ENCODE measurements around the gene MAPK8.

MAPK8 gene

GRCh38 chr10:48306265-48306869 lies at the start of gene MAPK8:
MAPK8 (plus strand) TSS chr10:48306677; CDS start chr10:48401661, 94,984 bp downstream.
- no peak for TF ChIP-seq YY1 (IDR thresholded peaks at IDR 0.05; ENCODE audit: low read depth)
- peak; percentile 43; the same call in 1 of the 2 replicates for TF ChIP-seq CREB1 (IDR thresholded peaks at IDR 0.05; ENCODE audit: low read depth)
- peak; percentile 98 for TF ChIP-seq MAX (IDR thresholded peaks at IDR 0.05)
- peak; percentile 58; the same call in 1 of the 2 replicates for TF ChIP-seq EGR1 (IDR thresholded peaks at IDR 0.05)
- TF ChIP-seq USF1 (IDR thresholded peaks at IDR 0.05): peak; percentile 90
- TF ChIP-seq RAD21 (IDR thresholded peaks at IDR 0.05; ENCODE audit: low read depth): no peak
- TF ChIP-seq TEAD4 (IDR thresholded peaks at IDR 0.05): no peak
- 0 out of 2 replicates have a peak, but pooled peaks have one; percentile 24 for TF ChIP-seq EP300 (IDR thresholded peaks at IDR 0.05; ENCODE audit: borderline replicate concordance)

GRCh38 chr10:48257407-48257961 lies 49.0 kb upstream of the MAPK8 start:
- TF ChIP-seq RAD21 (IDR thresholded peaks at IDR 0.05; ENCODE audit: low read depth): no peak
- TF ChIP-seq CEBPB (IDR thresholded peaks at IDR 0.05): no peak
- TF ChIP-seq FOXM1 (IDR thresholded peaks at IDR 0.05; ENCODE audit: borderline replicate concordance, low read depth): no peak
- TF ChIP-seq EGR1 (IDR thresholded peaks at IDR 0.05): no peak
- no peak for TF ChIP-seq MAX (IDR thresholded peaks at IDR 0.05)
- TF ChIP-seq ZBTB7A (IDR thresholded peaks at IDR 0.05; ENCODE audit: low read depth): no peak
- TF ChIP-seq CREB1 (IDR thresholded peaks at IDR 0.05; ENCODE audit: low read depth): no peak
- no peak for TF ChIP-seq USF1 (IDR thresholded peaks at IDR 0.05)
- no peak for TF ChIP-seq EP300 (IDR thresholded peaks at IDR 0.05; ENCODE audit: borderline replicate concordance)

GRCh38 chr10:48258105-48258504 lies 48.4 kb upstream of the MAPK8 start:
- TF ChIP-seq MAX (IDR thresholded peaks at IDR 0.05) (no peak), TAF1 (IDR thresholded peaks at IDR 0.05; ENCODE audit: low read depth) (no peak)

GRCh38 chr10:48266528-48266927 lies 39.9 kb upstream of the MAPK8 start:
- TF ChIP-seq FOXM1 (IDR thresholded peaks at IDR 0.05; ENCODE audit: borderline replicate concordance, low read depth): no peak
- TF ChIP-seq CREB1 (IDR thresholded peaks at IDR 0.05; ENCODE audit: low read depth): no peak
- no peak for TF ChIP-seq RAD21 (IDR thresholded peaks at IDR 0.05; ENCODE audit: low read depth)
- no peak for TF ChIP-seq EP300 (IDR thresholded peaks at IDR 0.05; ENCODE audit: borderline replicate concordance)
- TF ChIP-seq TAF1 (IDR thresholded peaks at IDR 0.05; ENCODE audit: low read depth): no peak
- TF ChIP-seq USF1 (IDR thresholded peaks at IDR 0.05): no peak

GRCh38 chr10:48271047-48271730 lies 35.3 kb upstream of the MAPK8 start:
- no peak for TF ChIP-seq CREB1 (IDR thresholded peaks at IDR 0.05; ENCODE audit: low read depth)
- TF ChIP-seq FOXM1 (IDR thresholded peaks at IDR 0.05; ENCODE audit: borderline replicate concordance, low read depth): no peak
- TF ChIP-seq TAF1 (IDR thresholded peaks at IDR 0.05; ENCODE audit: low read depth): no peak
- TF ChIP-seq USF1 (IDR thresholded peaks at IDR 0.05): no peak
- no peak for TF ChIP-seq MAX (IDR thresholded peaks at IDR 0.05)
- TF ChIP-seq EGR1 (IDR thresholded peaks at IDR 0.05): no peak
- no peak for TF ChIP-seq TEAD4 (IDR thresholded peaks at IDR 0.05)
- no peak for TF ChIP-seq YY1 (IDR thresholded peaks at IDR 0.05; ENCODE audit: low read depth)
- TF ChIP-seq TCF12 (IDR thresholded peaks at IDR 0.05; ENCODE audit: low read depth): no peak
- TF ChIP-seq EP300 (IDR thresholded peaks at IDR 0.05; ENCODE audit: borderline replicate concordance): no peak
- no peak for TF ChIP-seq REST (IDR thresholded peaks at IDR 0.05; ENCODE audit: low read depth)

- TF ChIP-seq TAF1 (IDR thresholded peaks at IDR 0.05; ENCODE audit: low read depth) (no peak), ZBTB7A (IDR thresholded peaks at IDR 0.05; ENCODE audit: low read depth) (no peak), CREB1 (IDR thresholded peaks at IDR 0.05; ENCODE audit: low read depth) (no peak), TEAD4 (IDR thresholded peaks at IDR 0.05) (no peak), RAD21 (IDR thresholded peaks at IDR 0.05; ENCODE audit: low read depth) (no peak), REST (IDR thresholded peaks at IDR 0.05; ENCODE audit: low read depth) (no peak), FOXM1 (IDR thresholded peaks at IDR 0.05; ENCODE audit: borderline replicate concordance, low read depth) (no peak), EGR1 (IDR thresholded peaks at IDR 0.05) (no peak), MAX (IDR thresholded peaks at IDR 0.05) (no peak)
Measured at GRCh38 chr10:48272682-48273081, 33.8 kb upstream of the MAPK8 start.

Data from Ishikawa (cell line).